Cardiac muscle cell (in vitro differentiated cells and primary cell): ENCODE results near the gene ZNF469. TPM values are rescaled to one million over a fixed set of nuclear protein-coding genes. Genes with fewer than 3 reads are reported as not detected.

Experiments
- DNase-seq, 2 donors: peaks; one replicate each; pipeline versions ENCODE4 v3.0.0 to v3.0.0-alpha.2; 2010 to 2017; ENCODE audit warnings: low read depth in 1 of 2, low spot score in 1 of 2
- H3K27ac ChIP-seq: fragments of 200-600 bp; sonication (generic); 2 replicates; pipeline ENCODE4 v1.5.1; 2016
- H3K27me3 ChIP-seq: fragments of 200-600 bp; sonication (generic); 2 replicates; pipeline ENCODE4 v1.6.0; 2016; ENCODE audit warnings: control low read depth
- H3K36me3 ChIP-seq: fragments of 200-600 bp; sonication (generic); 2 replicates; pipeline ENCODE4 v1.5.1; 2016; ENCODE audit warnings: control low read depth
- H3K4me1 ChIP-seq: fragments of 200-600 bp; sonication (generic); 2 replicates; pipeline ENCODE4 v1.8.1; 2017; ENCODE audit warnings: low read depth, mild to moderate bottlenecking, mixed run types
- H3K4me3 ChIP-seq: fragments of 200-600 bp; sonication (generic); 2 replicates; pipeline ENCODE4 v1.5.1; 2016; ENCODE audit warnings: mild to moderate bottlenecking
- H3K9me3 ChIP-seq: fragments of 200-600 bp; sonication (generic); 2 replicates; pipeline ENCODE4 v1.5.1; 2017; ENCODE audit warnings: low read depth, mild to moderate bottlenecking, control low read depth
- CTCF ChIP-seq: IDR thresholded peaks from 2 replicates; pipeline ENCODE4 v1.5.1; 2012; ENCODE audit warnings: low read depth, mild to moderate bottlenecking, low read length
- polyA plus RNA-seq: library from polyadenylated mRNA; unstranded; fragments of >200 nt; fragmentation: Nextera tagmentation; extraction: Ambion mirVana; gene quantifications from 2 replicates; pipeline ENCODE4 v1.2.1, GENCODE V29; 2016
- total RNA-seq: library from RNA; depleted of rRNA; stranded (reverse); fragments of >200 nt; gene quantifications from 2 replicates; pipeline ENCODE4 v1.2.3, GENCODE V29; 2016

ZNF469 gene
- total and polyA plus RNA-seq, 2 experiments from 2014 or later: 0.09 to 0.24 TPM

- Histone ChIP-seq H3K27ac (no peak overlapping the region), H3K4me3 (no peak overlapping the region), H3K36me3 (no peaks in the 10 kb centered on the region), H3K27me3 (no peaks in the 10 kb centered on the region), H3K9me3 (no peaks in the 10 kb centered on the region), H3K4me1 (no peaks in the 10 kb centered on the region)
- no peak for TF ChIP-seq CTCF
- no peak for DNase-seq
These were observed 40.7 kb downstream of the ZNF469 start for GRCh38 chr16:88423448-88423850.

- H3K4me1 ChIP-seq: no peaks in the 10 kb centered on the region
- H3K9me3 ChIP-seq: no peaks in the 10 kb centered on the region
- no peak overlapping the region for H3K4me3 ChIP-seq
- no peak overlapping the region for H3K27ac ChIP-seq
- no peak for DNase-seq
- no peaks in the 10 kb centered on the region for H3K36me3 ChIP-seq
- TF ChIP-seq CTCF: no peak
- no peaks in the 10 kb centered on the region for H3K27me3 ChIP-seq
These were observed 42.0 kb downstream of the ZNF469 start for GRCh38 chr16:88424587-88425235.

- DNase-seq: no peak
- H3K36me3 ChIP-seq: no peaks in the 10 kb centered on the region
- no peak overlapping the region for H3K4me3 ChIP-seq
- no peak overlapping the region for H3K27ac ChIP-seq
- H3K4me1 ChIP-seq: no peaks in the 10 kb centered on the region
- H3K9me3 ChIP-seq: no peaks in the 10 kb centered on the region
- no peak for TF ChIP-seq CTCF
- H3K27me3 ChIP-seq: peaks cover 4% of the 10 kb centered on the region
These were observed 43.3 kb downstream of the ZNF469 start for GRCh38 chr16:88426018-88426417.

- Histone ChIP-seq H3K36me3 (no peaks in the 10 kb centered on the region), H3K9me3 (no peaks in the 10 kb centered on the region), H3K27ac (no peak overlapping the region), H3K4me3 (no peak overlapping the region), H3K4me1 (no peaks in the 10 kb centered on the region), H3K27me3 (peaks cover 15% of the 10 kb centered on the region)
- no peak for DNase-seq
- TF ChIP-seq CTCF: no peak
These were observed 44.6 kb downstream of the ZNF469 start for GRCh38 chr16:88427376-88427775.

- Histone ChIP-seq H3K27ac (no peak overlapping the region), H3K36me3 (no peaks in the 10 kb centered on the region), H3K27me3 (peaks cover 16% of the 10 kb centered on the region), H3K9me3 (no peaks in the 10 kb centered on the region), H3K4me1 (no peaks in the 10 kb centered on the region), H3K4me3 (no peak overlapping the region)
- TF ChIP-seq CTCF: no peak
- no peak for DNase-seq
These were observed 45.4 kb downstream of the ZNF469 start for GRCh38 chr16:88428156-88428555.
